ENCODE data around the gene RBPJL. TPM values are rescaled to one million over a fixed set of nuclear protein-coding genes. Genes with fewer than 3 reads are reported as not detected.

Gene RBPJL
- total and polyA plus RNA-seq, 2 of the 13 experiments (the other 11 are each of a cell fraction or from before 2014, with no cell fraction given) = not detected

- TF ChIP-seq ZNF142 (CRISPR knock-in tag; IDR thresholded peaks at IDR 0.05) = no peak
- peak; percentile 83 for TF ChIP-seq KAT2B (IDR thresholded peaks at IDR 0.05; ENCODE audit: borderline replicate concordance, low read depth, low read length)
- peak; percentile 52; the same call in 1 of the 2 replicates for TF ChIP-seq AHDC1 (CRISPR knock-in tag; IDR thresholded peaks at IDR 0.05; ENCODE audit: borderline replicate concordance)
- TF ChIP-seq SKI (IDR thresholded peaks at IDR 0.05; ENCODE audit: partially characterized antibody) = peak; percentile 29
- no peak for TF ChIP-seq JDP2 (CRISPR knock-in tag; IDR thresholded peaks at IDR 0.05; ENCODE audit: borderline replicate concordance)
- TF ChIP-seq MTF2 (CRISPR knock-in tag; IDR thresholded peaks at IDR 0.05; ENCODE audit: borderline replicate concordance) = 0 out of 2 replicates have a peak, but pooled peaks have one; percentile 21
- peak; percentile 21; the same call in 1 of the 2 replicates for TF ChIP-seq THRA (CRISPR knock-in tag; IDR thresholded peaks at IDR 0.05; ENCODE audit: borderline replicate concordance)
- 0 out of 2 replicates have a peak, but pooled peaks have one; percentile 16 for TF ChIP-seq ZNF446 (CRISPR knock-in tag; IDR thresholded peaks at IDR 0.05)
- TF ChIP-seq ZNF792 (CRISPR knock-in tag; IDR thresholded peaks at IDR 0.05) = peak; percentile 31; the same call in 1 of the 2 replicates
- no peak for TF ChIP-seq PAF1 (CRISPR knock-in tag; IDR thresholded peaks at IDR 0.05)
- peak; percentile 16; the same call in 1 of the 2 replicates for TF ChIP-seq ATF2 (CRISPR knock-in tag; IDR thresholded peaks at IDR 0.05)
These were observed 55.2 kb downstream of the RBPJL start (continued) for GRCh38 chr20:45361793-45362192.

All from HepG2 (cell line).